NCI-H2029 treated with DMSO at 0.1 percent for 48 hours (cell line): ENCODE data around the gene S100A1.
"Not testable (repeated sequence)": the region's sequence is repeated elsewhere in the genome, so short reads cannot be mapped to it uniquely, and the experiment has no call there.

ENCODE experiments used
- DNase-seq: peaks from one replicate; lab custom pipeline; 2025; lab: John Stamatoyannopoulos, UW

Gene S100A1

DNA sequence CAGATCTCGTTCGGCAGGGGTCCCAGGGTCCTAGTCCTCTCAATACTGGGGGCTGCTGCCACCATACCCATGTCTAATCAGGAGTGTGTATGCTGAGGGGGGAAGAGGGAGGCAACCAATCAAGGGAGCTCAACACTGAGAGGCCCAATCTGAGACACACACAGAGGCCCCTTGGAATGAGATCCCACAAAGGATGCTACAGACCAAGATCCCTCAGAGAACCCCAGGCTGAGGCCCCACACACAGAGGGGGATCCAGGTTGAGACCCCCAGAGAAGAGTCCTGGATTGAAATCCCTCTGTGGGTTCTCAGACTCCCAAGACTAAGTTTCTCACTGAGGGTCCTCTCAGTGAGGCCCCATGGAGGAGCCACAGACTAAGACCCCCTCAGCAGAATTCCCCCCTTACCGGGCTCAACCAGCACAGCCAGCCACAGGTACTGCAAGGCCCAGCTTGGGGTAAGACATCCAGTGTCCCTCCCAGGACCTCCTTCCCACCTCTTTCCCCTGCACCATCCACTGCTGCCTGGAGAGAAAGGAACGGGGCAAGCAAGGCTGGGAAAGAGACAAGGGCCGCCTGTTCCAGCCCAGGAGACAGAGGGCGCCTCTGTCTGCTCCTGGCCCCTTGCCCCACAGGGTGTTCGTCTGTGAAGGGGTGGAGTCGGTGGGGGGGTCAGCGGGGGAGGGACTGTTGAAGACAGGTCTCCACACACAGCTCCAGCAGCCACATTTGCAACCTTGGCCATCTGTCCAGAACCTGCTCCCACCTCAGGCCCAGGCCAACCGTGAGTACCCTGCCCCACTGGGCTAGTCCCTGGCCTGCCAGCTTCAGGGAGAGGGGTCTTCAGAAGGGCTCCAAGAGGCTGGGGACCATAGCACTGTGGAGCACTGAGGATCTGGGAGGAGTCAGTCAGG lies at the start of gene S100A1:
TSS of gene S100A1 (plus strand) at position 720 of the 912 bp plus-strand sequence. CDS start 2,088 bp downstream, outside the sequence.
- no peak for DNase-seq

DNA sequence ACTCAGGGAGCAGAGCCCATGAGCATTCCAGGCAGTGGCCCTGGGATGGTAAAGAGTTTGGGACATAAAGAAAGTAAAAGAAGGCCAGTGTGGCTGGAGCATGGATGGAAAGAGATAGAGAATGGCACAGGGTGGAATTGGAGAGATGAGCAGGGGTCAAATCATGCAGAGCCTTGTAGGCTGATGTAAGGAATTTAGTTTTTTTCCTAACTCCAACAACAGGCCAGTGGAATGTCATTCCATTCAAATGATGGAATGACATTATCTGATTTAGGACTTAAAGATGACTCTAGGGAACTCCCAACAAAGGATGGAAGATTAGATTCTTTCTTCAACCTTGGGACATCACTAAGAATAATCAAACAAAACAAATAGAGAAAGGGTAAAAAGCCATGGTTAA lies 49.7 kb upstream of the S100A1 start:
- no peak for DNase-seq

DNA sequence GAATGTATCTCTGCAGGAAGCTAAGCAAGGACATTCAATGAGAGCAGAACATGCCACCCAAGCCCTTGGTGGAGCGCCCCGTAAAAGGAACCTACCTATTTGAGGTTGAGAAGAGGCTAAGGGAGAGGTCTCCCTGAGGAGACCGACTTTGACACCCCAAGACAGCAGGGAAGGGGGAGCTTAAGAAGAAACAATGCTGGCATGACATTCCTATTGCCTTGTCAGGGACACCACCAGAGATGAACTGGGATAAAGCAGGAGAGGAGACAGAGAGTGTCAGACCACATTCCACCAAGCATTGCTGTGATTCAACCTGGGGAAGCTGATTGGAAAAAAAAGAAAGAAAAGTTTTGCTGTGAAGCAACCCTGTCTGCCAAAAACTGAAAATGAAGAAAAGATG lies 49.3 kb upstream of the S100A1 start:
- no peak for DNase-seq

GRCh38 chr1:153582836-153583235 lies 45.4 kb upstream of the S100A1 start:
- DNase-seq = not testable (repeated sequence)

GRCh38 chr1:153583514-153583913 lies 44.7 kb upstream of the S100A1 start:
- DNase-seq = not testable (repeated sequence)

DNA sequence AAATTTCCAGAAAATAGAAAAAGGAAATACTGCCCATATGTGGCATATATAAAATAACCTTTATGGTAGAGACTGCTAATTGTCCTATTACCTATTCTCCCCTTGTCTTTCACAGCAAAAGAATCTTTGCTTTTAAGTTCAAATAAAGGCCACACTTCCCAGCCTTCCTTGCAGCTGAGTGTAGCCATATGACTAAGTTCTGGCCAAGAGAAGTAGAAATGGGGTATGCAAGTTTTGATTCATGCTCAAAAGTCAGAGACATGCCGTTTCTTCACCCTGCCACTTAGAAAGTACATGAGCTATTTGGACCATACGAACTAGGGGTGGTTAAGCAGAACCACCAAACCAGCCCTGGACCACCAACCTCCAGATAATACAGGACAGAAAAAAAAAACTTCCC lies 44.3 kb upstream of the S100A1 start:
- DNase-seq = no peak

- DNase-seq = no peak
Measured at GRCh38 chr1:153585006-153585405, 43.2 kb upstream of the S100A1 start.

GRCh38 chr1:153586347-153586746 lies 41.9 kb upstream of the S100A1 start:
- no peak for DNase-seq

DNA sequence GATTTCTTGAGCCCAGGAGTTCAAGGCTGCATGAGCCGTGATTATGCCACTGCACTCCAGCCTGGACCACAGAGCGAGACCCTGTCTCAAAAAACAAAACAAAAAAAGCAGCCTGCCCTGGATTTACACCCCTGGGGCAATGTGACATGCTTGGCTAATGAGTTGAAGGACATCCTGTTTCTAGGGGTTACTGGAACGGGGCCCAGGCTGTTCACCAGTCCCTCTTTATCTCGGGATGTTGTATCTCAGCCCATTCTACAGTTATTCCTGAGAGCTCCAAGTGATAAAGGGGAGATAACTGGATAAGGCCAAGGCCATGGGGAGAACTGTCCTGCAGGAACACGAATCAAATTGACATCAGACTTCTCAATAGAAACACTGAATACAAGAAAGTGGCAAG lies 40.9 kb upstream of the S100A1 start:
- no peak for DNase-seq

- not testable (repeated sequence) for DNase-seq
Measured at GRCh38 chr1:153588033-153588432, 40.2 kb upstream of the S100A1 start.

DNA sequence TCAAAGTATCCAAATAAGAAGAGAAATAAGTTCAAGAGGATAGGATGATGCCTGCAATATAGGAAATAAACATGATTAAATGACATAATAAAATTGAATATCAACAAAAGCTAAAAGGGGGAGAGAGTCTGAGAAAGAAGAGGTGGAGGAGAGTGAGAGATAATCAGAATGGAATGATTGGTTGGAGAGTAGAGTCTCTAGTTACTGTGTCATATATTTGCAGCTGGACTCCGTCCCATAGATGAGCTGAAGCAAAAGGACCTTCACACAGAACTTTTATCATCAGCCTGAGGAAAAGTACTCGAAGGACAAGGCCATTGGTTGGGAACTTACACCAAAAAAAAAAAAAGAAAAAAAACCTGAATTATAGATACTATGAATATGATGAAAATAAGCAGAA lies 39.8 kb upstream of the S100A1 start:
- no peak for DNase-seq

DNA sequence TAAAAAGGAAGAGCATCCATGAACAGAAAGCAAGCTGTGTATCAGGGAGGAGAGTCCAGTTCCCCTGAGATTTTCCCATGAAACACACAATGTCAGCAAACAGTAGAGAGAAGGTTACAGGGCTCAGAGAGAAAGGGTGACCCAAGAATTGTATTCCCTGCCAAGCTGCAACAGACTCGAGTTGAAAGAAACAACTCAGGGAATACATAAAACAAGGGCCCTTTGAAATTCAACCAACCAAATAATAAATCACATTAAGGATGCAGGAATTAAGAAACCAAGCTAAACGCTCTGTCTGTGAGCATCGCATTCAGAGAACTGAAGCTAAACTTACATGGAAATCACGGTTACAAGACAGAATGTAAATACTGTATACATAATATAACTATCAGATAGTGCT lies 35.5 kb upstream of the S100A1 start:
- no peak for DNase-seq

- DNase-seq = no peak
Measured at GRCh38 chr1:153597206-153597605, 31.0 kb upstream of the S100A1 start.

- no peak for DNase-seq
Measured at GRCh38 chr1:153598309-153599172, 29.7 kb upstream of the S100A1 start.

GRCh38 chr1:153599847-153600246 lies 28.4 kb upstream of the S100A1 start:
- DNase-seq = no peak

DNA sequence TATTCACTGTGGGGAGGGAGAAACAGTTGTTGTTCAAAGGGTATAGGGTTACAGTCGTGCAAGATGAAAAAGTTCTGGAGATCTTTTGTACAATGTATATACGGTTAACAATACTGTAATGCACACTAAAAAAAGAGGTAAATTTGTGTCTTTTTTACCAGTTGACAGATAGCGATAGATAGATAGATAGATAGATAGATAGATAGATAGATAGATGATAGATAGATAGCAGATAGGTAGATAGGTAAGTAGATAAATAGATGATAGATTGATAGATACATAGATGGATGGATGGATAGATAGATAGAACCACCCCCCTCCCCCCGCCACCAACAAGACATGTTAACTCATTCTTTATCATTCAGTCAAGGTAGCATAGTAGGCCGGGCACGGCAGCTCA lies 25.5 kb upstream of the S100A1 start:
- no peak for DNase-seq

DNA sequence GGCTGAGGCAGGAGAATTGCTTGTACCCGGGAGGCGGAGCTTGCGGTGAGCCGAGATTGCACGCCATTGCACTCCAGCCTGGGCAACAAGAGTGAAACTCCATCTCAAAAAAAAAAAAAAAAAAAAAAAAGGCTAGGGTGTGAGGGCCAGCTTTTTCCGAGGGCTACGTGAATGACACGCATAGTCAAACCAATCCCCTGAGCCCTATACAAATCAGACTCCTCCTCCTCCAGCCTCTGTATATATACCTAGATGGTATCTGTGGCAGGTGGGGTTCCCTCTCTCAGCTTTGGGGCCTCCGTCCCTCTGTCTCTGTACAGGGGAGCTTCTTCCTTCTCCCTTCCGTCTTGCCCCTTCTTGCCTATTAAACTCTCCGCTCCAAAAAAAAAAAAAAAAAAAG lies 22.0 kb upstream of the S100A1 start:
- no peak for DNase-seq

DNA sequence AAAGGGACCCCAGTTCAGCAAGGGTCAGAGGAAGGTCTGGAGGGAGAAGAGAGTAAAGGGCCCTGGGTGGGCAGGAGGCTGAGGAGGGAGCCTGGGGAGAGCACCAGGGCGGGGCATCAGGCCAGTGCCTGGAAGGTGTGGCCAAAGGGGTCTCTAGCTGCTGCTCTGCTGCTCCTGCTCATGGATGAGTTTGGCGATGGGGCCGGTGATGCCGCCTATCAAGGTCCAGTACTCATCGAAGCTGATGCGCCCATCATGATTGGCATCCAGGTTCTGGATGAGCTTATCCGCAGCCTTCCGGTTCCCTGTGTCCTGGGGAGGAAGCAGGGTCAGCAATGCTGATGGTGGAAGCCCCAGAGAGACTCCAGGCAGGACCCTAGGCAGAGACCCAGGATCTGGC lies 20.9 kb upstream of the S100A1 start:
- DNase-seq = no peak

DNA sequence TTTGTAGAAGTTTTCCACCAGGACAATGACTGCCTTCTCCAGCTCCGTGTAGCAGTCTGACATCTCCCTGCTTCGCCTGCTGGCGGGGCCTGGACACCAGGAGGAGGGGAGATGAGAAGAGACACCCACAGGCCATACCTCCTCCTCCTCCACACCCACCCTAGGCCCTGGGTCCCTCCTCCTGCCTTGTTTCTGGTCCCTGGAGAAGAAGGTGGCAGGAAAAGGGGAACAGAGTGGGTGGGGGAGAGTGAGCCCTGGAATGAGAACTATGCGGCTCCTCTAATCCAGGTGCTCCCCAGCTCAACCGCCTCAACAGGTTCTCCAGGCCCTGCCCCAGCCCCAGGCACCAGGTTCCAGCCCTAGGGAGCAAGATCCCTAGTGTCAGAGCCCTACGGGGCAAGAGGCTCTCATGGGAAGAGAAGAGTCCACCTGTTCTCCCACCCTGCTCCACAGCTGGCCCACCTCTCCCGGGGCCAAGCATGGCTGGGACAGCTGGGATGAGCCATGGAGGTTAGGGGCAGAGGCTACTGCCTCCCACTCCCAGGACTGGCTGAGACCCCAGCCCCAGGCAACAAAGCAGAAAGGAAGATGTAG lies 20.0 kb upstream of the S100A1 start:
- DNase-seq = no peak

DNA sequence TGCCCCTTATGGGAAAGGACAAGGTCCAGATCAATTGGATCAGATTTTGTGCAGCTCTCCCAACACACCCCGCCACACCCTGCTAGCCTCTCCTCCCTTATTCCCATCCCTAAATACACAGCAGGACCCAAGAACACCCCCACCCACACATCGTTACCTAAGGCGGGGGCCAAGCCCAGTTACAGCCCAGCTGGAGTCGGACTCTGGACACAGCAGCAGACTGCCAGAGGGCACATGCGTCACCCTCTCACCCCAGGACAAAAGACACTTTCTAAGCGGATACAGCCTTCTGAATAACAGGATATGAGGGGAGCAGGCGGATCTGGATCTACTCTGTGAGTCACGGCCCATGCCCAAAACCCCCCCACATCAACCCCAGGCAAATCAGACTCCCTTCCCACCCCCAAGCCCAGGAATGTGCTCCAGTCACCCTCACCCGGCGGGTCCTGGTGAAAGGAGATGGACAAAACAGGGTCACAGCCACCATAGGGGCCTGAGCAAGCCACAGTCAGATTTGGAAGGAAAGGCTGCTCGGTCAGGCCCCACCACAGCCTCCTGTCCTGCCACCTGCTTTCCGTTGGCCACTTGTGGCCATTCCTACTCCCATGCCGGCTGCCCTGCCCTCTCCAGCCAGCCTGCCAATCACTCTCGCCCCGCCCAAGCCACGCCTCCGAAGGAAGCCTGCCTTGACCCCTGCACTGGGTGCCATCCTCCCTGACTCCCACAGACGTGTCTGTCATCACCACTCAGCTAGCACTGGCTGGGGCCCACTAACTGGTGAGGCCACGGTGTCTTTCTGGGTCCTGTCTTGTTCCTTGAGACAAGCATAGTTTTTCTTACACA lies 19.3 kb upstream of the S100A1 start:
- no peak for DNase-seq

GRCh38 chr1:153609585-153609907 lies 18.7 kb upstream of the S100A1 start:
- DNase-seq = no peak

DNA sequence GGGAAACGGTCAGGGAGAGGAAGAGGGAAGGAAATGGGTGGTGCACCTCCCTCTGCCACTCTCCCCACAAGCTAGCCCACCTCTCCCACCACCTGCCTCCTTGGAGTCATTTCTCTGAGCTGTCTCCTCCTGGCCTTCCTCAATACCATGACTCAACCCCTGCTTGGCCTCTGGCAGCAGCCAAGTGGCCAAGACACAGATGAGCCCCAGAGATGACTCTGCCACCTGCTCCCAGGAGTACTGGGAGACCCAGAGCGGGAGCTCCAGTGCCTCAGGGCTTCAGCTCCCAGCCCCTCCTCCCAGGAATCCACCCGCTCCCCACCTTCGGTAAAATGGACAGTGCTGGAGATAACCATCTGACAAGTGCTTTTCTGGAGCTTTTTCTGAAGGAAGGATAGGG lies 17.9 kb upstream of the S100A1 start:
- no peak for DNase-seq
